Small intestine (tissue), 4 donors: Measurements from ENCODE around the gene FITM2. TPM values are rescaled to one million over a fixed set of nuclear protein-coding genes. Genes with fewer than 3 reads are reported as not detected.

Source experiments
- polyA plus RNA-seq, 4 donors: library from polyadenylated mRNA; stranded (reverse) in 3 of 4; unstranded in 1 of 4; fragments of 200-250 nt in 3 of 4; fragments of 120-200 nt in 1 of 4; gene quantifications; one replicate each; pipeline versions ENCODE4 v1.2.1 to v1.2.3, GENCODE V29; 2013
- donor health status: healthy with polysubstance abuse.
- donor health status: Bipolar disorder and iron deficiency.
- donor health status: healthy.

The FITM2 gene
- polyA plus RNA-seq, 4 donors: 2.0 to 8.3 (median 4.5) TPM

Other genes with a start within 250 kb of the FITM2 start
- gene JPH2, start 124.0 kb downstream of the FITM2 start, polyA plus RNA-seq: 10 to 100 TPM in 1 of 4 donors, 1 to 10 TPM in 1, under 1 TPM in 2; 0.22 to 15.0 (median 2.2) TPM
- 10 to 100 TPM; 24.0 to 57.8 (median 51.3) TPM for gene OSER1, start 100.4 kb downstream of the FITM2 start, polyA plus RNA-seq
- 1 to 10 TPM in 2 of 4 donors, under 1 TPM in 1, not detected in 1; 0.54 to 1.5 (median 1.1) TPM for gene GDAP1L1, start 63.9 kb downstream of the FITM2 start, polyA plus RNA-seq
- under 1 TPM in 1 of 4 donors, not detected in 3; 0.06 TPM for gene R3HDML, start 25.8 kb upstream of the FITM2 start, polyA plus RNA-seq
- gene HNF4A, start 44.5 kb upstream of the FITM2 start, polyA plus RNA-seq: 100 to 1,000 TPM in 2 of 4 donors, 10 to 100 TPM in 2; 56.7 to 324 (median 111) TPM
- gene TTPAL, start 164.7 kb upstream of the FITM2 start, polyA plus RNA-seq: 10 to 100 TPM in 1 of 4 donors, 1 to 10 TPM in 3; 1.8 to 10.2 (median 3.6) TPM
- 10 to 100 TPM; 13.2 to 74.8 (median 39.6) TPM for gene SERINC3, start 210.9 kb upstream of the FITM2 start, polyA plus RNA-seq